ENCODE results near the gene CALM3.

- no peak for TF ChIP-seq CTCF (IDR thresholded peaks at IDR 0.05; ENCODE audit: poor library complexity)
- TF ChIP-seq EZH2phosphoT487 (IDR thresholded peaks at IDR 0.05; ENCODE audit: low read depth, severe bottlenecking, unreplicated experiment): no peak
- no peak for TF ChIP-seq EZH2 (IDR thresholded peaks at IDR 0.05; ENCODE audit: borderline replicate concordance)
Observed at GRCh38 chr19:46559203-46559602, 41.9 kb upstream of the CALM3 start.
